Effector CD8-positive, alpha-beta T cell (primary cell): ENCODE data around the gene ZBTB47.

ENCODE experiments used
- DNase-seq: peaks from one replicate; lab custom pipeline; 2025; lab: John Stamatoyannopoulos, UW

ZBTB47 gene

DNA sequence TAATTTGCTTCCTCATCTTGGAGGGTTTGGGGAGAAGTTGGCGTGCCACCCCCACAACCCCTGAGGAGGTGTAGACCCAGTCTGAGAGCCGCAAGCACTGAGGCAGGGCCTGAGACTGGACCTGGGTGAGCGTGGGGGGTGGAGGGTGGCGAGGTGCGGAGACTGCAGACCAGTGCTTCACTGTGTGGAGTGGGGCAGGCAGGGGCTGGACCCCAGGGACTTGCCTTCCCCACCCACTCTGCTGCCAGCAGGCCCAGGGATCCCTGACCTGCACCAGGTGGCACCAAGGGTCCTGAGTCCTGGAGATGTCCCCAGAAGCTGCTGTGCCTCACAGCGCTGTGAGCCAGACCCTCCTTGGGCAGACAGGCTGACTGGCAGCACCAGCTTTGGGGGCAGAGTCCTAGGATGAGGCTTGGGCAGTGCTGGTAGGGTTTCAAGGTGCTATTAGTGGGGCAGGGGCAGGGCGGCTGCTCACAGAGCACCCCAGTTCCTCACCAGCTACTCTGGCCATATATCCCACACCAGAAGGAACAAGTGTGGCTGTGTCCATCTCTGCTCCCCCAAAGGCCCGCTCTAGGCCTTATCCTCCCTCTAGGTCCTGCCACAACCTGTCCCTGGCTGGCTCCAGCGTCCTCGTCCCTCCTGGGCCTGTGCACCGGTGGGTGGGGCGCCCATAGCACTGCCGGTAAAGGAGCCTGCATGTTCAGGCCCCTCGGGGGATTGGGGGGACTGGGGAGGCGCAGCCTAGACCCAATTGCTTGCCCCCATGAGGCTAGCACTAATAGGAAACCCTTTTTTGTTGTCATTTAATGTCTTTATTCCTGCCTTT is 11.8 kb downstream of the ZBTB47 start:
- DNase-seq = no peak

DNA sequence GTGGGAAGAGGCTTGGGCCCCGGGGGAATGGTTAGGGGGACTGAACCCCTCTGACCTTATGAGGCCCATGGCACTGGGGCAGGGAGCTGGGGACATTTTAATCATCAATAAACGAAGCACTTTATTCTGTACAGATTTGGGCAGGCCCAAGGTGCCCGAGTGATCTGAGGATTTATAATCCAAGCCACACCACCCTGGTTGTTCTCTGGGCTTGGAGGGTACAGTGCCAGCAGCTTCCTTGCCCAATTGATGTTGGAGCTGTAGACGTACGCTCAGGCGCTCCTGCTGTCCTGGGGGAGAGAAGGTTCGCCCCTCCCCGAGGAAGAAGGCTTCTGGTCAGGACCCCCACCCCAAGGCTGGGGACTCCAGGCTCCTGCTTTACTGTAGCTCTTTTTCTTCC is 12.5 kb downstream of the ZBTB47 start:
- no peak for DNase-seq

- no peak for DNase-seq
These were observed 13.1 kb downstream of the ZBTB47 start for GRCh38 chr3:42666577-42666998.

- DNase-seq = no peak
These were observed 13.6 kb downstream of the ZBTB47 start for GRCh38 chr3:42667096-42667522.

DNA sequence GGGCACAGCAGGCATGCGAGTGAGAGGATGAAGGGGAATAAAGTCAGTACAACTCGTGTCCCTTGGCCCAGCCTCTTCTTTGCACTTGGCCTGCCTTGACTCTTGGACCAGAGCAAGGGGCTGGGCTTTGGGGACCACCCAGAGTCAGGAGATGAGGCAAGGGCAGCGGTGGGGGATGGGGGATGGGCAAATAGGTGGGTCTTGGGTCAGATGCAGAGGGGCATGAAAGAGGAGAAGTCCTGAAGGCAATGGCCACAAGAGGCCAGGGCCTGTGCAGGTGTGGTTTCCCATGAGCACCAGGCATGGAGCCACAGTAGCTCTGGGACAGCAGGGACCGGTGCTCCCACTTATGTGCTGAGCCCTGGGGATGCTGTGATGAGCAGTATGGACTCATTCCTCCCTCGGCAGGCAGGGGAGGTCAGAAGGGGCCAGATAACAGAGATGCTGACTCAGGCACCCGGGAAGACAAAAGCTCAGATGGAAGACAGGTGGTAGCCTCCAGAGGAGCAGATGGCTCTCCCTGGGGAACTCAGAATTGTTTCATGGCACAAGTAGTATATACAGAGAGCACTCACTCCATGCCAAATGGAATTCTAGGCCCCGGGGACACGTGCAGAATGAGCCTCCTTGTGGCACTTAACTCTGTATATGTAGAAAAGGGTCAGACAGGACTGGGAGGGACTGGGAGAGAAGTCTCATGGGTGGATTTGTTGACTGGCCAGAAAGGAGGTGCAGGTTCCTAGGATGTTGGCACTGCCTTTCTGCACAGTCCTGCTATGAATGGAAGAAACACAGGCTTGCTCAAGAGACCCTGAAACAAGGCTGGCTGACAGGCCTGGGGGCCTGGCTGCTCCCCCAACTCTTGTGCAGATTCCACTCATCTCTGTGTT is 14.3 kb downstream of the ZBTB47 start:
- DNase-seq = no peak

DNA sequence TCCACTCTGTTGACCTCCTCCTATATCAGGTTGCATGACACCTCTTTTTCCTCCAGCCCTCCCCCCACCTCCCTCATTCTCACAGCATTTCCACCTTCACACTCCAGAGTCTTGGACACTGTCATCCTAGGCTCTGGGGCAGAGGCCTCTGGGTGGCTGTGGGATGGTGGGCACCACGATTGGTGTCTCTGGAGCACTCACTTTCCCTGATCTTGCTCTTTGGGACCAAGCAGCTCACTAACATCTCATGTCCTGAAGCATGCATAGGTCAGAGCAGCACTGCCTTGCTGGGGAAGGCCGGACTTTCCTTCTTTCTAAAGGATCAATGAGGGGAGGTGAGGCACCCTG is 14.9 kb downstream of the ZBTB47 start:
- DNase-seq = no peak

- no peak for DNase-seq
These were observed 15.3 kb downstream of the ZBTB47 start for GRCh38 chr3:42668793-42669217.

GRCh38 chr3:42670051-42670576 is 16.6 kb downstream of the ZBTB47 start:
- no peak for DNase-seq

DNA sequence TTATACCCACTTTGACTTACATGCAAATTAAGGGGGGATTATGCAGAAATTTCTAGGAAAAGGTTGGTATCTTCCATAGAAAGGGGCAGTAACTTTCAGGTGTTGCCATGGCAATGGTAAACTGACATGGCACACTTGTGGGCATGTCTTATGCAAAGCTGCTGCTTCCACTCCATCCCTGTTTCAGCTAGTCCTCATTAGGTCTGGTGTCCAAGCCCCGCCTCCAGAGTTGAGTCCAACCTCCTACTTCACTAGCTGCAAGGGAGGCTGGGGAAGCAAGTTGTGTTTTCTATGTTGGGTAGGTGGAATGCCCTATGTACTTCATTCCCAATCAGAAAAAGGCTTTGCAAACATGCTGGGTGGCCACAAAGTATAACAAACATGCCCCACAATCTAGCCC is 17.2 kb downstream of the ZBTB47 start:
- no peak for DNase-seq

DNA sequence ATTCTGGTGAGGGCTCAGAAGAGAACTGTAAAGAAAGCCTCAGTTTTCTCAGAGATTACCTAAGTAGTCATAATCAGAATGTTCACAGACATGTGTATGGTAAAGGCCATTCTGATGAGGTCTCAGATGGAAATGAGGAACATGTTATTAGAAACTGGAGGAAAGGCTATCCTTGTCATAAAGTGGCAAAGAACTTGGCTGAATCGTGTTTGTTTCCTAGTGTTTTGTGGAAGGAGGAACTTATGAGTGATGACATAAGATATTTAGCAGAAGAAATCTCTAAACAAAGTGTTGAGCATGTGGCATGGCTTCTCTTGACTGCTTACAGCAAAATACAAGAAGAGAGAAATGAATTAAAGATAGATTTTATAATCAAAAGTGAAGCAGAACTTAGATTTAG is 19.0 kb downstream of the ZBTB47 start:
- DNase-seq = no peak

DNA sequence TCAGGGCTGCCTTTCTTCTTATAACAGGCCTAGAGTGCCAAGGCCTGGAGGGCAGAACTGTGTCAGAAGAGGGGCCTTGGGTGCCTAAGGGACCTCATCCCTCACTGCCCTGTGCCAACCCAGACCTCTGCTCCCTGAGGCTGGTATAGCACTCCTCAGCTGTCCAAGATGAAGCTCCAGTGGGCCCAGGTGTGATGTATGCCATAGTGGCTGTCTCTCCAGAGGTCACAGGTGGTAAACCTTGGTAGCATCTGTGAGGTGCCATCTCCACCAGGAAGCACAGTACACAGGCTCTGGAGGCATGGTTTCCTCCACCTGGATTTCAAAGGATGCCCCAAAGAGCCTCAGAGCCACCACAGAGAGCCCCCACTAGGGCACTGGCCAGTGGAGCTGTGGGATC is 19.6 kb downstream of the ZBTB47 start:
- DNase-seq = no peak

- no peak for DNase-seq
These were observed 20.6 kb downstream of the ZBTB47 start for GRCh38 chr3:42674146-42674545.

DNA sequence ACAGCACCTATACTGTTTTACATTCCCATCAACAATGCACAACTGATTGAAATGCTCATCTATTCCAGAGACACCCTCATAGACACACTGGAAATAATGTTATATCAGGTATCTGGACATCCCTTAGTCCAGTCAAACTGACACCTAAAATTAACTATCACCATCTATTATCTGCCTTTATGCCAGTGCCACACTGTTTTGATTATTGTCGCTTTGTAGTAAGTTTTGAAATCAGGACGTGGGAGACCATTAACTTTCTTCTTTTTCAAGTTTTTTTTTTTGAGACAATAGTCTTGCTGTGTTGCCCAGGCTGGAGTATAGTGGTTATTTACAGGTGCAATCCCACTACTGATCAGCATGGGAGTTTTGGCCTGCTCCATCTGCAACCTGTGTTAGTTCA is 22.4 kb downstream of the ZBTB47 start:
- DNase-seq = no peak

- no peak for DNase-seq
These were observed 24.9 kb downstream of the ZBTB47 start for GRCh38 chr3:42678447-42678846.

DNA sequence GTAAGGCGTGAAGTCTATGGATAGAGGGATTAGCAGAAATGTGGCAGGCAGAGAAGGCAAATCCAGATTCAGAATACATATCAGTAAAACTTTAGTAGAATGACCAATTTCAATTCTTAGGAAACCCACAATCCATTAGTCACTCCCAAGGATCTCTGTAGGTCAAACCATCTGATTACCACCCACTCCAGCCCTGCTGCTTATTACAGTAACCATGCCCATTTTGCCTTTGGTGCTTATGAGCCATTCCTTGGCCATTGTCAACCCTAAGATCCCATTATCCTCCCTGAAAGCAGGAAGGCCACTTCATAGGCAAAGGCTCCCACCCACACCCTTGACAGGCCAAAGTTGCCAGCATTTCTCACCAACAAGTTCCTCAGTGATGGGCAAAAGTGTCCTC is 26.8 kb downstream of the ZBTB47 start:
- DNase-seq = no peak

DNA sequence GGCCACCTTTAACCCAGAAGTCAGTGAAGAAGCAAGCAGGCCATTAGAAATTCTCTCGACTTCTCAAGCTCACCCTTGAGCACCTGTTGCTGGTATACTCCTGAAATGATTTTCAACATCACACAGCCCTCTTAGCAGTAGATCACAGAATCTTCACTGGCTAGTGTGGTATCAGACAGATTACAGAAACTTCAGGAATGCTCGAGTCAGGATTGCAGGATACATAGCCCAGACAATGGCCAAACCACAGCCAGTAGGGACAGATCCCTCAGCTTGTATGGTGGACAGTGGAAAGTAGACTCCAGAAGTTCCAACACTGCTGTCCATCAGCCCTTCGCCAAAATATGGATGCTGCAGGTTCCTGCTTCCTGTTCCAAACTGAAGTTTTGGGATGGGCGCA is 27.3 kb downstream of the ZBTB47 start:
- DNase-seq = no peak

- DNase-seq = no peak
These were observed 28.0 kb downstream of the ZBTB47 start for GRCh38 chr3:42681361-42682038.

- DNase-seq = no peak
These were observed 29.0 kb downstream of the ZBTB47 start for GRCh38 chr3:42682301-42683070.

GRCh38 chr3:42683875-42684598 is 30.5 kb downstream of the ZBTB47 start:
- DNase-seq = no peak

- no peak for DNase-seq
These were observed 31.3 kb downstream of the ZBTB47 start for GRCh38 chr3:42684632-42685362.
